C4-2B (cell line): ENCODE results near the gene OR5M8.

ENCODE experiments used
- CTCF ChIP-seq: fragments of 450-650 bp; conservative IDR thresholded peaks from 2 replicates; pipeline ENCODE4 v1.5.1; 2017; ENCODE audit warnings: mild to moderate bottlenecking
- ZFX ChIP-seq: fragments of 450-650 bp; IDR thresholded peaks from 2 replicates; pipeline ENCODE4 v1.6.1; 2017

GRCh38 chr11:56531856-56532255 is 40.7 kb upstream of the OR5M8 start:
- TF ChIP-seq ZFX: no peak
- no peak for TF ChIP-seq CTCF
